PC-9 (cell line): ENCODE measurements around the gene BET1L. TPM values are rescaled to one million over a fixed set of nuclear protein-coding genes. Genes with fewer than 3 reads are reported as not detected.

Experiments
- BruUV-seq: library from RNA; stranded (reverse); fragments of 400-500 nt; replicated peaks from 2 replicates; lab custom pipeline; 2021; lab: Mats Ljungman, UMichigan
- CTCF ChIA-PET: fragments of 300-600 bp; sonication (Branson Sonifier 250); formaldehyde crosslinking; loops from one replicate; lab custom pipeline; 2022; ENCODE audit warnings: antibody characterized with exemption; lab: Charles Lee
- POLR2A ChIA-PET: fragments of 300-600 bp; sonication (Branson Sonifier 250); formaldehyde crosslinking; loops from one replicate; lab custom pipeline; 2022; ENCODE audit warnings: antibody characterized with exemption; ENCODE audit not compliant: unreplicated experiment; lab: Charles Lee
- DNase-seq, 2 experiments: peaks; one replicate each; pipeline versions ENCODE4 v3.0.0 to v3.0.0-alpha.2; 2015 to 2022; ENCODE audit warnings: mixed read lengths in 1 of 2
- H2AFZ ChIP-seq: fragments of 200-600 bp; sonication (generic); 2 replicates; pipeline ENCODE4 v1.8.1; 2017; ENCODE audit warnings: antibody characterized with exemption
- H3F3A ChIP-seq: fragments of 200-600 bp; sonication (generic); 2 replicates; pipeline ENCODE4 v1.8.1; 2017; ENCODE audit warnings: antibody characterized with exemption, mild to moderate bottlenecking, low read depth; ENCODE audit not compliant: insufficient read depth
- H3K27ac ChIP-seq: fragments of 200-600 bp; sonication (generic); 2 replicates; pipeline ENCODE4 v1.6.1; 2016; ENCODE audit warnings: mixed run types
- H3K27me3 ChIP-seq: fragments of 200-600 bp; sonication (generic); 2 replicates; pipeline ENCODE4 v1.6.1; 2016; ENCODE audit warnings: low read depth, mixed run types; ENCODE audit not compliant: insufficient read depth
- H3K36me3 ChIP-seq: fragments of 200-600 bp; sonication (generic); 2 replicates; pipeline ENCODE4 v1.6.1; 2016; ENCODE audit warnings: low read depth, mixed run types
- H3K4me1 ChIP-seq: fragments of 200-600 bp; sonication (generic); replicated peaks from 2 replicates; pipeline ENCODE4 v1.6.1; 2016; ENCODE audit warnings: mixed run types; ENCODE audit not compliant: insufficient read depth
- H3K4me2 ChIP-seq: fragments of 200-600 bp; sonication (generic); 2 replicates; pipeline ENCODE4 v1.6.1; 2017; ENCODE audit warnings: mixed run types
- H3K4me3 ChIP-seq: fragments of 200-600 bp; sonication (generic); 2 replicates; pipeline ENCODE4 v1.6.1; 2016; ENCODE audit warnings: mixed run types
- H3K79me2 ChIP-seq: fragments of 200-600 bp; sonication (generic); 2 replicates; pipeline ENCODE4 v1.6.1; 2017; ENCODE audit warnings: low read depth, mixed run types
- H3K9me2 ChIP-seq: fragments of 200-600 bp; sonication (generic); 2 replicates; pipeline ENCODE4 v1.8.1; 2017; ENCODE audit warnings: mild to moderate bottlenecking; ENCODE audit not compliant: insufficient read depth
- H3K9me3 ChIP-seq: fragments of 200-600 bp; sonication (generic); 2 replicates; pipeline ENCODE4 v1.8.1; 2016; ENCODE audit warnings: low read depth; ENCODE audit not compliant: insufficient read depth
- H4K20me1 ChIP-seq: fragments of 200-600 bp; sonication (generic); 2 replicates; pipeline ENCODE4 v1.8.1; 2017; ENCODE audit not compliant: insufficient read depth
- CTCF ChIP-seq: fragments of 200-600 bp; sonication (generic); conservative IDR thresholded peaks from 2 replicates; pipeline ENCODE4 v1.6.1; 2017; ENCODE audit warnings: mixed run types, antibody characterized with exemption, mild to moderate bottlenecking, moderate library complexity
- EZH2 ChIP-seq: fragments of 200-600 bp; sonication (generic); IDR thresholded peaks from 2 replicates; pipeline ENCODE4 v1.8.0; 2017; ENCODE audit warnings: antibody characterized with exemption, low read depth
- intact Hi-C: fragments of 100-400 bp; cut with micrococcal nuclease; formaldehyde crosslinking; loops from one replicate; pipeline ENCODE4 v1.10.0; 2022; ENCODE audit not compliant: unreplicated experiment
- total RNA-seq: library from RNA; stranded (reverse); gene quantifications from 2 replicates; pipeline ENCODE4 v1.2.3, GENCODE V29; 2021

BET1L gene
- total RNA-seq, 1 experiment from 2014 or later: 45.7 TPM

- intact Hi-C loops: no loop called here
- no peaks in the 10 kb centered on the region for H4K20me1 ChIP-seq
- TF ChIP-seq EZH2 (no peak), CTCF (no peak)
- H3K9me3 ChIP-seq: no peaks in the 10 kb centered on the region
- H3K4me1 ChIP-seq: no peaks in the 10 kb centered on the region
- no peaks in the 10 kb centered on the region for H3K9me2 ChIP-seq
- no peak for DNase-seq
- H3K79me2 ChIP-seq: no peaks in the 10 kb centered on the region
- ChIA-PET POLR2A (no interaction called here), CTCF (no interaction called here)
- no peak overlapping the region for H2AFZ ChIP-seq
- no peak overlapping the region for H3K27ac ChIP-seq
- H3K4me2 ChIP-seq: no peak overlapping the region
- no peaks in the 10 kb centered on the region for H3F3A ChIP-seq
- no peaks in the 10 kb centered on the region for H3K36me3 ChIP-seq
- BruUV-seq: no TSS peak
- no peak overlapping the region for H3K4me3 ChIP-seq
- no peaks in the 10 kb centered on the region for H3K27me3 ChIP-seq
Observed at GRCh38 chr11:230431-230830, 23.2 kb upstream of the BET1L start.

- ChIA-PET CTCF (no interaction called here), POLR2A (no interaction called here)
- Histone ChIP-seq H3K4me2 (no peak overlapping the region), H3K27ac (no peak overlapping the region), H3K36me3 (no peaks in the 10 kb centered on the region), H3K27me3 (no peaks in the 10 kb centered on the region), H3K4me3 (no peak overlapping the region), H3K9me3 (no peaks in the 10 kb centered on the region), H3K9me2 (no peaks in the 10 kb centered on the region), H3K4me1 (no peaks in the 10 kb centered on the region), H3K79me2 (no peaks in the 10 kb centered on the region), H4K20me1 (no peaks in the 10 kb centered on the region), H2AFZ (no peak overlapping the region), H3F3A (no peaks in the 10 kb centered on the region)
- intact Hi-C loops: no loop called here
- BruUV-seq: no TSS peak
- DNase-seq: no peak
- TF ChIP-seq EZH2 (no peak), CTCF (no peak)
Observed at GRCh38 chr11:227824-228379, 20.7 kb upstream of the BET1L start.

- TF ChIP-seq CTCF (no peak), EZH2 (no peak)
- BruUV-seq: no TSS peak
- CTCF ChIA-PET: no interaction called here
Observed at GRCh38 chr11:225734-226453, 18.7 kb upstream of the BET1L start.

More at GRCh38 chr11:225734-226453, 18.7 kb upstream of the BET1L start:
- Histone ChIP-seq H3K4me3 (no peak overlapping the region), H3K27me3 (no peaks in the 10 kb centered on the region), H3K27ac (no peak overlapping the region), H3K4me1 (no peaks in the 10 kb centered on the region), H3K36me3 (no peaks in the 10 kb centered on the region), H2AFZ (no peak overlapping the region), H3K4me2 (no peak overlapping the region), H3F3A (no peaks in the 10 kb centered on the region), H4K20me1 (no peaks in the 10 kb centered on the region), H3K79me2 (no peaks in the 10 kb centered on the region), H3K9me2 (no peaks in the 10 kb centered on the region), H3K9me3 (no peaks in the 10 kb centered on the region)
- intact Hi-C loops: no loop called here
- no peak for DNase-seq
- POLR2A ChIA-PET: no interaction called here
